Measurements from ENCODE around the gene TRIM66.

TRIM66 gene

GRCh38 chr11:8564526-8564925, 117.9 kb downstream of the TRIM66 start:
- no peak for DNase-seq (ENCODE audit: low read depth)
